ENCODE data around the gene WWOX. TPM values are rescaled to one million over a fixed set of nuclear protein-coding genes. Genes with fewer than 3 reads are reported as not detected.
A peak's percentile ranks its signal among the peaks of the same experiment; 100 is the strongest.

WWOX gene
- total and polyA plus RNA-seq, 2 experiments from 2014 or later = 17.0 to 39.8 TPM

DNA sequence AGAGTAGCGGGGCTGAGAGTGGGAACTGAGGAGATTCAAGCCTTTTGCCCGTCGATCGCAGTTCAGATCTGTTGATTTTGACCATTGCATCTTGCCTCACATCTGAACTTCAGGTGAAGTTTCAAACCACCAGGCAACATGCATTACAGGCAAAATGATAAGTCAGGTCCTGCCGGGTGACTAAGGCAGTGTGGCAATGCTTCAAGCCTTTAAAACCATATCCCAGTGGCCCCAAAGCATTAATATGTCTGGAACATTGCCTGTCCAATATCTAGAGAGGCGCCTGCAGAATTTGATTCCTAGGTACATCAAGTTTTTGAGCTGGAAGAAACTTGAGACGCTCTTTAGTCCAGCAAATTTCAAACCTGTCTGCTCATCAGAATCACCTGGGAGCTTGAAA lies 998.3 kb downstream of the WWOX start:
- Histone ChIP-seq H2AFZ (no peak overlapping the region), H3K79me2 (no peaks in the 10 kb centered on the region), H3K9me3 (ENCODE audit: low read depth) (no peaks in the 10 kb centered on the region), H3K27me3 (no peaks in the 10 kb centered on the region), H3K9me2 (replicated peaks; ENCODE audit: insufficient read depth) (no peaks in the 10 kb centered on the region), H3K36me3 (replicated peaks; ENCODE audit: insufficient read depth, low read depth) (no peaks in the 10 kb centered on the region), H3K4me2 (no peak overlapping the region), H4K20me1 (ENCODE audit: insufficient read depth, poor library complexity, severe bottlenecking) (no peaks in the 10 kb centered on the region), H3K27ac (no peak overlapping the region), H3K4me1 (ENCODE audit: insufficient read depth) (no peaks in the 10 kb centered on the region), H3K4me3 (no peak overlapping the region)
- peak; percentile 9 for DNase-seq (ENCODE audit: low spot score)
- 82% methylated on average over 7 of the region's 7 CpGs for WGBS (ENCODE audit: low lambda C conversion rate, missing lambda C conversion rate)
- TF ChIP-seq EZH2phosphoT487 (IDR thresholded peaks at IDR 0.05; ENCODE audit: low read depth, severe bottlenecking, unreplicated experiment) (no peak), EZH2 (IDR thresholded peaks at IDR 0.05; ENCODE audit: borderline replicate concordance) (no peak)
- TF ChIP-seq, protein P1, sequence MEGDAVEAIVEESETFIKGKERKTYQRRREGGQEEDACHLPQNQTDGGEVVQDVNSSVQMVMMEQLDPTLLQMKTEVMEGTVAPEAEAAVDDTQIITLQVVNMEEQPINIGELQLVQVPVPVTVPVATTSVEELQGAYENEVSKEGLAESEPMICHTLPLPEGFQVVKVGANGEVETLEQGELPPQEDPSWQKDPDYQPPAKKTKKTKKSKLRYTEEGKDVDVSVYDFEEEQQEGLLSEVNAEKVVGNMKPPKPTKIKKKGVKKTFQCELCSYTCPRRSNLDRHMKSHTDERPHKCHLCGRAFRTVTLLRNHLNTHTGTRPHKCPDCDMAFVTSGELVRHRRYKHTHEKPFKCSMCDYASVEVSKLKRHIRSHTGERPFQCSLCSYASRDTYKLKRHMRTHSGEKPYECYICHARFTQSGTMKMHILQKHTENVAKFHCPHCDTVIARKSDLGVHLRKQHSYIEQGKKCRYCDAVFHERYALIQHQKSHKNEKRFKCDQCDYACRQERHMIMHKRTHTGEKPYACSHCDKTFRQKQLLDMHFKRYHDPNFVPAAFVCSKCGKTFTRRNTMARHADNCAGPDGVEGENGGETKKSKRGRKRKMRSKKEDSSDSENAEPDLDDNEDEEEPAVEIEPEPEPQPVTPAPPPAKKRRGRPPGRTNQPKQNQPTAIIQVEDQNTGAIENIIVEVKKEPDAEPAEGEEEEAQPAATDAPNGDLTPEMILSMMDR (IDR thresholded peaks at IDR 0.05; ENCODE audit: poor library complexity) = no peak

DNA sequence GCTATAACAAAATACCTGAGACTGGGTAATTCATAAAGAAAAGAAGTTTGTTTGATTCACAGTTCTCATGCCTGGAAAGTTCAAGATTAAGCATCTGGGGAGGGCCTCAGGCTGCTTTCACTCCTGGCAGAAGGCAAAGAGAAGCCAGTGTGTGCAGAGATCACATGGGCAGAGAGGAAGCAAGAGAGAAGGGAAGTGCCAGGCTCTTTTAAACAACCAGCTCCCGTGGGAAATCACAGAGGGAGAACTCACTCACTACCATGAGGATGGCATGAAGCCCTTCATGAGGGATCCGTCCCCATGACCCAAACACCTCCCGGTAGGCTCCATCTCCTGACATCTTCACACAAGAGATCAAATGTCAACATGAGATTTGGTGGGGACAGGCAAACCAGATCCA lies 999.5 kb downstream of the WWOX start:
- no peaks in the 10 kb centered on the region for H3K9me2 ChIP-seq (replicated peaks; ENCODE audit: insufficient read depth)
- TF ChIP-seq EZH2phosphoT487 (IDR thresholded peaks at IDR 0.05; ENCODE audit: low read depth, severe bottlenecking, unreplicated experiment) = no peak
- no peak overlapping the region for H3K4me2 ChIP-seq
- no peak overlapping the region for H3K4me3 ChIP-seq
- no peaks in the 10 kb centered on the region for H3K79me2 ChIP-seq
- no peaks in the 10 kb centered on the region for H3K36me3 ChIP-seq (replicated peaks; ENCODE audit: insufficient read depth, low read depth)
- H4K20me1 ChIP-seq (ENCODE audit: insufficient read depth, poor library complexity, severe bottlenecking) = no peaks in the 10 kb centered on the region
- H3K4me1 ChIP-seq (ENCODE audit: insufficient read depth) = no peaks in the 10 kb centered on the region
- no peak for DNase-seq (ENCODE audit: low spot score)
- no peaks in the 10 kb centered on the region for H3K27me3 ChIP-seq
- no peak overlapping the region for H2AFZ ChIP-seq
- no peaks in the 10 kb centered on the region for H3K9me3 ChIP-seq (ENCODE audit: low read depth)
- H3K27ac ChIP-seq = no peak overlapping the region
- WGBS (ENCODE audit: low lambda C conversion rate, missing lambda C conversion rate) = 88% methylated on average over 3 of the region's 3 CpGs

DNA sequence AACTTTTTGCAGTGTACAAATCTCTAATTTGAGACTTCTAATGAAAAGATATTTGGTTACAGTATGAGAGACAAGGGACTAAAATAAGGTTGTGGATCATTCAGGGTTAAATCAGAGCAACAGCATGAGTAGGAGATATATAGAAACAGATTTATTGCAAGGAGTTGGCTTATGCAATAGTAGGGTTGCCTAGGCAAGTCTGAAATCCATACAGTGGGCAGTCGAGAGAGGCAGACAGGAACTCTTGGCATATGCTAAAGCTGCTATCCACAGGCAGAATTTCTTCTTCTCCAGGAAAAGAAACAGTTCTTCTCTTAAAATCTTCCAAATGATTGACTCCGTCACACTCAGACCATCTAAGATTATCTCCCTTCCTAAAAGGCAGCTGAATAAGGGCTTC lies 1000.3 kb downstream of the WWOX start:
- no peak for TF ChIP-seq EZH2 (IDR thresholded peaks at IDR 0.05; ENCODE audit: borderline replicate concordance)
- no peak for TF ChIP-seq EZH2phosphoT487 (IDR thresholded peaks at IDR 0.05; ENCODE audit: low read depth, severe bottlenecking, unreplicated experiment)
- no peaks in the 10 kb centered on the region for H3K9me3 ChIP-seq (ENCODE audit: low read depth)
- H4K20me1 ChIP-seq (ENCODE audit: insufficient read depth, poor library complexity, severe bottlenecking) = no peaks in the 10 kb centered on the region
- H3K4me3 ChIP-seq = no peak overlapping the region
- H3K36me3 ChIP-seq (replicated peaks; ENCODE audit: insufficient read depth, low read depth) = no peaks in the 10 kb centered on the region
- WGBS (ENCODE audit: low lambda C conversion rate, missing lambda C conversion rate) = 83% methylated on average over 2 of the region's 2 CpGs
- no peaks in the 10 kb centered on the region for H3K9me2 ChIP-seq (replicated peaks; ENCODE audit: insufficient read depth)
- no peak overlapping the region for H2AFZ ChIP-seq
- H3K79me2 ChIP-seq = no peaks in the 10 kb centered on the region
- DNase-seq (ENCODE audit: low spot score) = no peak
- no peak overlapping the region for H3K4me2 ChIP-seq
- H3K27me3 ChIP-seq = no peaks in the 10 kb centered on the region
- no peaks in the 10 kb centered on the region for H3K4me1 ChIP-seq (ENCODE audit: insufficient read depth)
- H3K27ac ChIP-seq = no peak overlapping the region

DNA sequence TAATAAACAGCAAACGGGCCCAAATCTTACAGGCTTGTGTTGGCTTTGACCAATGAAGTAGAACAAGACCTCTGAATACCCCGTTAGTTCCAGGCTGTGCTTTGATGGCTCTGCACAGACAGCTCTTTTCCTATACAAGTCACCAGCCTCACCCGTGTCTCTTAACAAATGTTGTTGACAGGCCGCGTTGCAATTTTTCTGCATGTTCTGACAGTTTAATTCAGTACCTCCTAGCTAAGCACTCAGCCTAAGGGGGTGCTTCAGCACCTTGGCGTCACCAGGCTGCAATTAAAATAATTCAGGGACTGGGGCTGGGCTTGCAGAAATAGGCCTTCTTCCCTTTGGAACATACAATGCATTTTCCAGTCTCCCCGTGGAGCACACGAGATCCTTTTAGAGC lies 1001.0 kb downstream of the WWOX start:
- no peak overlapping the region for H2AFZ ChIP-seq
- H3K9me3 ChIP-seq (ENCODE audit: low read depth) = no peaks in the 10 kb centered on the region
- no peaks in the 10 kb centered on the region for H4K20me1 ChIP-seq (ENCODE audit: insufficient read depth, poor library complexity, severe bottlenecking)
- H3K4me2 ChIP-seq = no peak overlapping the region
- no peaks in the 10 kb centered on the region for H3K79me2 ChIP-seq
- 78% methylated on average over 8 of the region's 8 CpGs for WGBS (ENCODE audit: low lambda C conversion rate, missing lambda C conversion rate)
- DNase-seq (ENCODE audit: low spot score) = no peak
- no peaks in the 10 kb centered on the region for H3K9me2 ChIP-seq (replicated peaks; ENCODE audit: insufficient read depth)
- no peaks in the 10 kb centered on the region for H3K4me1 ChIP-seq (ENCODE audit: insufficient read depth)
- TF ChIP-seq EZH2phosphoT487 (IDR thresholded peaks at IDR 0.05; ENCODE audit: low read depth, severe bottlenecking, unreplicated experiment) = no peak
- TF ChIP-seq EZH2 (IDR thresholded peaks at IDR 0.05; ENCODE audit: borderline replicate concordance) = no peak
- TF ChIP-seq, protein P1 (IDR thresholded peaks at IDR 0.05; ENCODE audit: poor library complexity) = no peak
- H3K27me3 ChIP-seq = no peaks in the 10 kb centered on the region
- no peak overlapping the region for H3K4me3 ChIP-seq
- no peaks in the 10 kb centered on the region for H3K36me3 ChIP-seq (replicated peaks; ENCODE audit: insufficient read depth, low read depth)
- H3K27ac ChIP-seq = no peak overlapping the region

Measured in hepatocyte (in vitro differentiated cells).